Forelimb muscle (tissue), 1 donor: Measurements from ENCODE around the gene CASP4. TPM values are rescaled to one million over a fixed set of nuclear protein-coding genes. Genes with fewer than 3 reads are reported as not detected.
"Not testable (repeated sequence)": the region's sequence is repeated elsewhere in the genome, so short reads cannot be mapped to it uniquely, and the experiment has no call there.

Source experiments
- DNase-seq: peaks from one replicate; pipeline ENCODE4 v3.0.0-alpha.2; 2013; ENCODE audit warnings: low read depth
- polyA plus RNA-seq: library from polyadenylated mRNA; unstranded; fragments of 120-200 nt; gene quantifications from one replicate; pipeline ENCODE4 v1.2.1, GENCODE V29; 2013; ENCODE audit not compliant: insufficient read length

The CASP4 gene
- 23.0 TPM for polyA plus RNA-seq

- peak; percentile 59 for DNase-seq
Observed at GRCh38 chr11:104968355-104968855, at the start of gene CASP4. TSS of gene CASP4 (minus strand) at chr11:104968574. CDS start at chr11:104968525, 49 bp downstream.

GRCh38 chr11:105007463-105007862 is 39.1 kb upstream of the CASP4 start:
- no peak for DNase-seq

- DNase-seq, result no peak
Observed at GRCh38 chr11:105005451-105005845, 37.1 kb upstream of the CASP4 start.

GRCh38 chr11:105004021-105004420 is 35.6 kb upstream of the CASP4 start:
- DNase-seq, result peak; percentile 26

GRCh38 chr11:105003151-105003550 is 34.8 kb upstream of the CASP4 start:
- no peak for DNase-seq

- DNase-seq, result no peak
Observed at GRCh38 chr11:105000797-105001196, 32.4 kb upstream of the CASP4 start.

- no peak for DNase-seq
Observed at GRCh38 chr11:105000167-105000566, 31.8 kb upstream of the CASP4 start.

GRCh38 chr11:104999721-105000120 is 31.3 kb upstream of the CASP4 start:
- no peak for DNase-seq

- DNase-seq, result no peak
Observed at GRCh38 chr11:104997288-104997687, 28.9 kb upstream of the CASP4 start.

- DNase-seq, result no peak
Observed at GRCh38 chr11:104995001-104995408, 26.6 kb upstream of the CASP4 start.

- no peak for DNase-seq
Observed at GRCh38 chr11:104992781-104993180, 24.4 kb upstream of the CASP4 start.

GRCh38 chr11:104991994-104992393 is 23.6 kb upstream of the CASP4 start:
- no peak for DNase-seq

GRCh38 chr11:104984808-104985207 is 16.4 kb upstream of the CASP4 start:
- DNase-seq, result no peak

GRCh38 chr11:104979839-104980238 is 11.5 kb upstream of the CASP4 start:
- no peak for DNase-seq

- DNase-seq, result no peak
Observed at GRCh38 chr11:104973616-104974015, 5.2 kb upstream of the CASP4 start.

- DNase-seq, result not testable (repeated sequence)
Observed at GRCh38 chr11:104972924-104973323, 4.5 kb upstream of the CASP4 start.

GRCh38 chr11:104970756-104971155 is 2.4 kb upstream of the CASP4 start:
- DNase-seq, result no peak

- DNase-seq, result peak; percentile 14
Observed at GRCh38 chr11:104968856-104969776, 742 bp upstream of the CASP4 start.

- peak; percentile 4 for DNase-seq
Observed at GRCh38 chr11:104967534-104968354, 630 bp downstream of the CASP4 start.

GRCh38 chr11:104965735-104966134 is 2.6 kb downstream of the CASP4 start:
- DNase-seq, result no peak

GRCh38 chr11:104964247-104964646 is 4.1 kb downstream of the CASP4 start:
- DNase-seq, result no peak

- no peak for DNase-seq
Observed at GRCh38 chr11:104962852-104963251, 5.5 kb downstream of the CASP4 start.
